Measurements from ENCODE around the gene MEMO1.
"Not testable (repeated sequence)": the region's sequence is repeated elsewhere in the genome, so short reads cannot be mapped to it uniquely, and the experiment has no call there.

Gene MEMO1

DNA sequence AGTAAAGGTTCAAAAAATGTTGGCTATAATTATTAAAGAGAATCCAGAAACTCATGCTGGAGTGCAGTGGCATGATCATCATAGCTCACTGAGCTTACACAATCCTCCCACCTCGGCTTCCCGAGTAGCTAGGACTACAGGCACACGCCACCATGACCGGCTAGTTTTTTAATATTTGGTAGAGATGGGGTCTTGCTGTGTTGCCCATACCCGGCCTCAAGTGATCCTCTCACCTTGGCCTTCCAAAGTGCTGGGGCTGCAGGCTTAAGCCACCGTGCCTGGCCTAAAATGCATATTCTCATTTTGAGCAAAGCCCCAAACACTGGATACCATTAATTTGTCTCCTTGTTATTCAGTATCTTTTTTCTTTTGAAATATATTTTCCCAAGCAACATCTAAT is 32.4 kb downstream of the MEMO1 start:
- Histone ChIP-seq H3K56ac (ENCODE audit: low read length) (no peak overlapping the region), H3K9ac (ENCODE audit: low read length) (no peak overlapping the region), H3K4me3 (ENCODE audit: low read length) (no peak overlapping the region), H3K36me3 (ENCODE audit: control insufficient read depth, insufficient read depth, low read length) (no peaks in the 10 kb centered on the region), H4K8ac (ENCODE audit: low read depth, low read length) (no peak overlapping the region), H3K27me3 (ENCODE audit: insufficient read depth, low read length, poor library complexity) (no peaks in the 10 kb centered on the region), H4K5ac (ENCODE audit: low read length) (no peak overlapping the region), H3K4ac (ENCODE audit: low read depth, low read length) (no peak overlapping the region), H2AK5ac (ENCODE audit: low read length) (no peak overlapping the region), H2BK120ac (ENCODE audit: low read depth, low read length) (no peak overlapping the region), H3K27ac (ENCODE audit: low read depth, low read length) (no peak overlapping the region), H3K79me1 (ENCODE audit: low read length) (peaks cover 4% of the 10 kb centered on the region), H3K79me2 (ENCODE audit: control insufficient read depth, insufficient read depth, low read length) (peaks cover 24% of the 10 kb centered on the region), H2BK5ac (ENCODE audit: low read length) (no peak overlapping the region), H3K4me1 (ENCODE audit: control insufficient read depth, low read depth, low read length) (peaks cover 2% of the 10 kb centered on the region), H3K18ac (ENCODE audit: low read length) (no peak overlapping the region), H3K4me2 (ENCODE audit: low read length) (no peak overlapping the region), H3K23ac (ENCODE audit: low read length) (no peak overlapping the region), H2BK15ac (replicated peaks; ENCODE audit: low read depth) (no peak overlapping the region)
- WGBS (ENCODE audit: extremely low coverage, insufficient coverage, low lambda C conversion rate), result no CpG with 5 or more reads among the region's 6 CpGs
- DNase-seq, result no peak

GRCh38 chr2:31973665-31974064 is 37.1 kb downstream of the MEMO1 start:
- Histone ChIP-seq H3K9ac (ENCODE audit: low read length) (no peak overlapping the region), H3K4me3 (ENCODE audit: low read length) (no peak overlapping the region), H3K23ac (ENCODE audit: low read length) (no peak overlapping the region), H2BK15ac (replicated peaks; ENCODE audit: low read depth) (no peak overlapping the region), H4K8ac (ENCODE audit: low read depth, low read length) (no peak overlapping the region), H2BK120ac (ENCODE audit: low read depth, low read length) (no peak overlapping the region), H3K18ac (ENCODE audit: low read length) (no peak overlapping the region), H3K4me1 (ENCODE audit: control insufficient read depth, low read depth, low read length) (no peaks in the 10 kb centered on the region), H2AK5ac (ENCODE audit: low read length) (no peak overlapping the region), H3K4ac (ENCODE audit: low read depth, low read length) (no peak overlapping the region), H3K4me2 (ENCODE audit: low read length) (no peak overlapping the region), H3K79me2 (ENCODE audit: control insufficient read depth, insufficient read depth, low read length) (peaks cover 15% of the 10 kb centered on the region), H3K27me3 (ENCODE audit: insufficient read depth, low read length, poor library complexity) (no peaks in the 10 kb centered on the region), H2BK5ac (ENCODE audit: low read length) (no peak overlapping the region), H4K5ac (ENCODE audit: low read length) (no peak overlapping the region), H3K79me1 (ENCODE audit: low read length) (no peaks in the 10 kb centered on the region), H3K56ac (ENCODE audit: low read length) (no peak overlapping the region), H3K27ac (ENCODE audit: low read depth, low read length) (no peak overlapping the region), H3K36me3 (ENCODE audit: control insufficient read depth, insufficient read depth, low read length) (no peaks in the 10 kb centered on the region)
- no peak for DNase-seq

- no CpG with 5 or more reads among the region's 2 CpGs for WGBS (ENCODE audit: extremely low coverage, insufficient coverage, low lambda C conversion rate)
- no peak overlapping the region for H2BK15ac ChIP-seq (replicated peaks; ENCODE audit: low read depth)
- H3K18ac ChIP-seq (ENCODE audit: low read length), result no peak overlapping the region
- no peak overlapping the region for H3K4me3 ChIP-seq (ENCODE audit: low read length)
- no peak overlapping the region for H3K4me2 ChIP-seq (ENCODE audit: low read length)
- no peak overlapping the region for H3K9ac ChIP-seq (ENCODE audit: low read length)
- H4K5ac ChIP-seq (ENCODE audit: low read length), result no peak overlapping the region
- no peak overlapping the region for H3K4ac ChIP-seq (ENCODE audit: low read depth, low read length)
- no peak overlapping the region for H2BK5ac ChIP-seq (ENCODE audit: low read length)
- peaks cover 3% of the 10 kb centered on the region for H3K79me2 ChIP-seq (ENCODE audit: control insufficient read depth, insufficient read depth, low read length)
- H3K27ac ChIP-seq (ENCODE audit: low read depth, low read length), result no peak overlapping the region
- no peaks in the 10 kb centered on the region for H3K36me3 ChIP-seq (ENCODE audit: control insufficient read depth, insufficient read depth, low read length)
- no peak overlapping the region for H2BK120ac ChIP-seq (ENCODE audit: low read depth, low read length)
- no peaks in the 10 kb centered on the region for H3K4me1 ChIP-seq (ENCODE audit: control insufficient read depth, low read depth, low read length)
- H3K79me1 ChIP-seq (ENCODE audit: low read length), result peaks cover 4% of the 10 kb centered on the region
- no peak overlapping the region for H3K23ac ChIP-seq (ENCODE audit: low read length)
- H2AK5ac ChIP-seq (ENCODE audit: low read length), result no peak overlapping the region
- no peak overlapping the region for H3K56ac ChIP-seq (ENCODE audit: low read length)
- no peak overlapping the region for H4K8ac ChIP-seq (ENCODE audit: low read depth, low read length)
- H3K27me3 ChIP-seq (ENCODE audit: insufficient read depth, low read length, poor library complexity), result no peaks in the 10 kb centered on the region
- no peak for DNase-seq
These were observed 38.7 kb downstream of the MEMO1 start for GRCh38 chr2:31972059-31972458.

GRCh38 chr2:31969178-31969577 is 41.6 kb downstream of the MEMO1 start:
- Histone ChIP-seq H2AK5ac (ENCODE audit: low read length) (no peak overlapping the region), H3K4ac (ENCODE audit: low read depth, low read length) (no peak overlapping the region), H3K36me3 (ENCODE audit: control insufficient read depth, insufficient read depth, low read length) (no peaks in the 10 kb centered on the region), H3K4me1 (ENCODE audit: control insufficient read depth, low read depth, low read length) (no peaks in the 10 kb centered on the region), H3K56ac (ENCODE audit: low read length) (no peak overlapping the region), H3K79me1 (ENCODE audit: low read length) (peaks cover 4% of the 10 kb centered on the region), H2BK120ac (ENCODE audit: low read depth, low read length) (no peak overlapping the region), H3K18ac (ENCODE audit: low read length) (no peak overlapping the region), H3K4me3 (ENCODE audit: low read length) (no peak overlapping the region), H4K5ac (ENCODE audit: low read length) (no peak overlapping the region), H3K27ac (ENCODE audit: low read depth, low read length) (no peak overlapping the region), H4K8ac (ENCODE audit: low read depth, low read length) (no peak overlapping the region), H3K23ac (ENCODE audit: low read length) (no peak overlapping the region), H3K27me3 (ENCODE audit: insufficient read depth, low read length, poor library complexity) (no peaks in the 10 kb centered on the region), H2BK5ac (ENCODE audit: low read length) (no peak overlapping the region), H2BK15ac (replicated peaks; ENCODE audit: low read depth) (no peak overlapping the region), H3K4me2 (ENCODE audit: low read length) (no peak overlapping the region), H3K9ac (ENCODE audit: low read length) (no peak overlapping the region), H3K79me2 (ENCODE audit: control insufficient read depth, insufficient read depth, low read length) (peaks cover 2% of the 10 kb centered on the region)
- WGBS (ENCODE audit: extremely low coverage, insufficient coverage, low lambda C conversion rate), result no CpG with 5 or more reads among the region's 4 CpGs
- DNase-seq, result no peak

- Histone ChIP-seq H3K27me3 (ENCODE audit: insufficient read depth, low read length, poor library complexity) (no peaks in the 10 kb centered on the region), H2BK15ac (replicated peaks; ENCODE audit: low read depth) (no peak overlapping the region), H2BK5ac (ENCODE audit: low read length) (no peak overlapping the region), H3K4ac (ENCODE audit: low read depth, low read length) (no peak overlapping the region), H3K79me2 (ENCODE audit: control insufficient read depth, insufficient read depth, low read length) (peaks cover 5% of the 10 kb centered on the region), H3K79me1 (ENCODE audit: low read length) (peaks cover 6% of the 10 kb centered on the region), H2AK5ac (ENCODE audit: low read length) (no peak overlapping the region), H3K4me3 (ENCODE audit: low read length) (no peak overlapping the region), H3K36me3 (ENCODE audit: control insufficient read depth, insufficient read depth, low read length) (no peaks in the 10 kb centered on the region), H3K27ac (ENCODE audit: low read depth, low read length) (no peak overlapping the region), H4K5ac (ENCODE audit: low read length) (no peak overlapping the region), H3K56ac (ENCODE audit: low read length) (no peak overlapping the region), H3K4me2 (ENCODE audit: low read length) (no peak overlapping the region), H4K8ac (ENCODE audit: low read depth, low read length) (no peak overlapping the region), H3K18ac (ENCODE audit: low read length) (no peak overlapping the region), H3K4me1 (ENCODE audit: control insufficient read depth, low read depth, low read length) (no peaks in the 10 kb centered on the region), H3K9ac (ENCODE audit: low read length) (no peak overlapping the region), H3K23ac (ENCODE audit: low read length) (no peak overlapping the region), H2BK120ac (ENCODE audit: low read depth, low read length) (no peak overlapping the region)
- DNase-seq, result no peak
- WGBS (ENCODE audit: extremely low coverage, insufficient coverage, low lambda C conversion rate), result no CpG with 5 or more reads among the region's 1 CpG
These were observed 43.0 kb downstream of the MEMO1 start for GRCh38 chr2:31967790-31968189.

DNA sequence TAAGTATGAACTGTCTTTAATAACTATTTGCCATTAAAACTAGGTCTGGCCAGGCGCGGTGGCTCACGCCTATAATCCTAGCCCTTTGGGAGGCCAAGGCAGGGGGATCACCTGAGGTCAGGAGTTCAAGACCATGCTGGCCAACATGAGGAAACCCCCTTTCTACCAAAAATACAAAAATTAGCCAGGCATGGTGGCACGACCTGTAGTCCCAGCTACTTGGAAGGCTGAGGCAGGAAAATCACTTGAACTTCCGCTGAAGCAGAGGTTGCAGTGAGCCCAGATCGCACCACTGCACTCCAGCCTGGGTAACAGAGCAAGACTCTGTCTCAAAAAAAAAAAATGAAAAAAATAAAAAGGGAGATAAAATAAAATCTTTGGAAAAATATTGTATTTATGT is 44.4 kb downstream of the MEMO1 start:
- H3K18ac ChIP-seq (ENCODE audit: low read length); H2BK120ac ChIP-seq (ENCODE audit: low read depth, low read length); H2BK5ac ChIP-seq (ENCODE audit: low read length); H3K79me2 ChIP-seq (ENCODE audit: control insufficient read depth, insufficient read depth, low read length); H2AK5ac ChIP-seq (ENCODE audit: low read length); H3K27ac ChIP-seq (ENCODE audit: low read depth, low read length); H3K4ac ChIP-seq (ENCODE audit: low read depth, low read length); H3K9ac ChIP-seq (ENCODE audit: low read length); H3K27me3 ChIP-seq (ENCODE audit: insufficient read depth, low read length, poor library complexity); H3K4me3 ChIP-seq (ENCODE audit: low read length); H2BK15ac ChIP-seq (replicated peaks; ENCODE audit: low read depth); H4K5ac ChIP-seq (ENCODE audit: low read length); H3K56ac ChIP-seq (ENCODE audit: low read length); H3K36me3 ChIP-seq (ENCODE audit: control insufficient read depth, insufficient read depth, low read length); H3K4me2 ChIP-seq (ENCODE audit: low read length); H3K23ac ChIP-seq (ENCODE audit: low read length); H3K79me1 ChIP-seq (ENCODE audit: low read length); H4K8ac ChIP-seq (ENCODE audit: low read depth, low read length); DNase-seq; H3K4me1 ChIP-seq (ENCODE audit: control insufficient read depth, low read depth, low read length): not testable (repeated sequence)
- WGBS (ENCODE audit: extremely low coverage, insufficient coverage, low lambda C conversion rate), result no CpG with 5 or more reads among the region's 6 CpGs

Measured in mesendoderm (in vitro differentiated cells).